Fibroblast of the aortic adventitia (primary cell): ENCODE results near the gene COL6A6. TPM values are rescaled to one million over a fixed set of nuclear protein-coding genes. Genes with fewer than 3 reads are reported as not detected.

Experiments
- DNase-seq: peaks from one replicate; pipeline ENCODE4 v3.0.0-alpha.2; 2010; ENCODE audit warnings: low read depth
- H3K4me3 ChIP-seq: 2 replicates; pipeline ENCODE4 v1.5.1; 2011; ENCODE audit warnings: low read depth, mild to moderate bottlenecking, control low read depth, low read length, moderate library complexity
- total RNA-seq: library from RNA; depleted of rRNA; stranded (reverse); fragments of >200 nt; gene quantifications from 2 replicates; pipeline ENCODE4 v1.2.3, GENCODE V29; 2012; ENCODE audit warnings: low replicate concordance
- TF ChIP-seq, protein P1 (sequence below): IDR thresholded peaks from 2 replicates; pipeline ENCODE4 v1.5.1; 2011; ENCODE audit warnings: mild to moderate bottlenecking, low read length, control low read depth, inconsistent platforms; ENCODE audit not compliant: insufficient read depth

Gene COL6A6
- total RNA-seq, 1 donor, result 20.7 TPM

DNA sequence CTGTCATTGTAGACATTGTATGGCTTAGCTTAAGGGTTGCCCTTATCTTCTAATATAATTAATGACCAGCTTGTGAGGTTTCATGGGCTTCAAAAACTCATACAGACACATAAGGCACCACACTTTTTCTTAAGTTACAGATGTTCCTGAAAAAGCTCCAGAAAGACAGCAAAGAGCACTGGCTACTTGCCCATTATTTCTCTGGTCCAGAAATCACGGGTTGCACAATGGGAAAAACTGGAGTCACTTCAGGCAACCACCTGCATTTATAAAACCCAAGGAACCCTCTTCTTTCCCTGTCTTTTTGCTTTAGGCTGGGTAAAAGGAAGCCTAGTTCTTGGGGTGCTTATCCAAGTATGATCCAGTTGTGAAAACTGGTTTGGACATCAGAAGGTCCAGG, 2.3 kb upstream of the COL6A6 start:
- no peak overlapping the region for H3K4me3 ChIP-seq
- DNase-seq, result peak; percentile 68
- TF ChIP-seq, protein P1, sequence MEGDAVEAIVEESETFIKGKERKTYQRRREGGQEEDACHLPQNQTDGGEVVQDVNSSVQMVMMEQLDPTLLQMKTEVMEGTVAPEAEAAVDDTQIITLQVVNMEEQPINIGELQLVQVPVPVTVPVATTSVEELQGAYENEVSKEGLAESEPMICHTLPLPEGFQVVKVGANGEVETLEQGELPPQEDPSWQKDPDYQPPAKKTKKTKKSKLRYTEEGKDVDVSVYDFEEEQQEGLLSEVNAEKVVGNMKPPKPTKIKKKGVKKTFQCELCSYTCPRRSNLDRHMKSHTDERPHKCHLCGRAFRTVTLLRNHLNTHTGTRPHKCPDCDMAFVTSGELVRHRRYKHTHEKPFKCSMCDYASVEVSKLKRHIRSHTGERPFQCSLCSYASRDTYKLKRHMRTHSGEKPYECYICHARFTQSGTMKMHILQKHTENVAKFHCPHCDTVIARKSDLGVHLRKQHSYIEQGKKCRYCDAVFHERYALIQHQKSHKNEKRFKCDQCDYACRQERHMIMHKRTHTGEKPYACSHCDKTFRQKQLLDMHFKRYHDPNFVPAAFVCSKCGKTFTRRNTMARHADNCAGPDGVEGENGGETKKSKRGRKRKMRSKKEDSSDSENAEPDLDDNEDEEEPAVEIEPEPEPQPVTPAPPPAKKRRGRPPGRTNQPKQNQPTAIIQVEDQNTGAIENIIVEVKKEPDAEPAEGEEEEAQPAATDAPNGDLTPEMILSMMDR, result no peak

DNA sequence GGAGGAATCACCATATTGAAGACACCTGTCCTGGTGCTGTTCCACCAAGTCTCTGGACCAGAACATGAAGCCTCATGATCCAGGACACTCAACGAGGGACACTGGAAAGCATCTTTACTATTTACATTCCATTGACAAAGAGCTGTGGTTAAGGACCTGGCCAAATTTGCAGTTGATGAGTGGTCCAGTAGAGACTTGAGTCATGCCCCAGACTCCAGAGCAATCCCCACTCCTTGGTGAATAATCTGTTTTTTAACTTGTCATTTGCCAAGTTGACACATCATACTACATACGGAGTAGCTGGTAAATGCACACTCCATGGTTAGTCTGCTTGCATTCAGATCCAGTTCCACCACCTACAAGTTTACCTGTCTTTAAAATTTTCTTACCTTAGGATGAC, 1.2 kb upstream of the COL6A6 start:
- no peak overlapping the region for H3K4me3 ChIP-seq
- peak; percentile 56 for DNase-seq
- TF ChIP-seq, protein P1, result no peak

DNA sequence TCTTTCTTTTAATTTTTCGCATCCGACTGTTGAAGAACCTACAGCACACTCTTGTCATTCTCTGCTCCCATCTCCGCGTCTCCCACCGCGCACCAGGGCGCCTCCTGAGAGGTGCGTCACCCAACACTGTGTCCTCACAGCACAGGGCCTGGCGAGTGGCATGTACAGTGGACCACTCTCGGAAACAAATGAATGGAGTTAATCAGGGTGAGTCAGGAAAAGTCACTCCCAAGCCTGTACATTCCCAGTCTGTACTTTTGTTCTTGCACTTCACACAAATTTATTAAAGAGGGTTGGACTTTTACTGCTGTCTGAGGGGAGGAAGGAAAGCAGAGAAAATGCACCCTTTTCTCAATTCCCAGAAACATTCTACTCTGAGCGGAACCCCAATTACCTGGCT, 625 bp downstream of the COL6A6 start:
- peak overlapping the region; percentile 58 for H3K4me3 ChIP-seq
- DNase-seq, result peak; percentile 57
- TF ChIP-seq, protein P1, result no peak

DNA sequence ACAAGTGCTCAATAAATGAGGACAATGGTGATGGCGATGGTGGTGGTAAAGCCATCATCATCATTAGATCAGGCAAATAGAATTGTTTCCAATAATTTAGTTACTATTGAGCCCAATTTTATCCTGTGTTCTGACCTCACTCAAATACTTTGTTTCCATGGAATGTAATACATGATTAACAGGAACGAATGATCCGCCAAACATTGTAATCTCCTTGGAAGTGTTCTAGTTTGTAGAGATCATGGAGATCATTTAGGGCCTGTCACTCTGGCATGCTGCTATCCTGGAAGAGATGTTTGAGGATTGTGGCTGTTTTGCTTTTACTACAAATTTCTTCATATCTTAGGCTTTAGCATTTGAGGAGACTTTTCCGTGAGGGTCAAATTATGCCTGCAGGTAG, 2.8 kb downstream of the COL6A6 start:
- TF ChIP-seq, protein P1, result no peak
- H3K4me3 ChIP-seq, result no peak overlapping the region
- DNase-seq, result no peak

DNA sequence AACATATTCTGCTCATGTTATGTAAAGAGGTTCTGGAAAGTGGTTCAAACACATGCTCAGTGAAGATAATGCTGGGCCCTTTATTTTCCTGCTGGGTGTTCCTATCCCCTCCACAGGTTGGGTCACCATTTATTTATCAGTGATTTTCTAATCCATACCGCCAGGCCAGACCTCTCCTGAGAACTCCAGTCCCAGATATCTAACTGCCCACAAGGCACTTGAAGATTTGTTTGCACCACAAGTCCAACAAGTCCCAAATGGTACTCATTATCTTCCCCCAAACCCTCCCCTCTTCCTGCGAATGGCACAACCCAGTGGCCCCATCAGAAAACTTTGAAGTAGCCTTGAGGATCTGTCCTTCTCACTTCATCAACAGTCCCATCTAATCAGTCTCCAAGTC, 5.4 kb downstream of the COL6A6 start:
- TF ChIP-seq, protein P1, result no peak
- no peak for DNase-seq
- no peak overlapping the region for H3K4me3 ChIP-seq

DNA sequence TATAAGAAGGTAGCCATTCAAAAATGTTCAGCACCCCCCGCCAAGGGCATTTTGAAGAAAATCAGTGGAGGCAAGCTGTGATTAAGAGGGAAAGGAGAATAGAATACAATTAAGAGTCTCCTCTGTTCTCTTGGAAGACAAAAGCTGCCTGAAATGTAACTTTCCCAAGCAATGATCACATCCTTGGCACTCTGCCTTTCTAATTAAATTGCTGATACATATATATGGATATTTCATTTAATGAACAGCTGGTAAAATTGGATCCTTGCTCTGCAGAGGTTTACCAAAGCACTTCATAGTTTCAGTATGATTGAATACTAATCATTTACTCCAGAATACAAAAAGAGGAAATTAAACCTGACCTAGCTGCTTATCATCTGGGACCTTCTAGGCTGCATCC, 10.4 kb downstream of the COL6A6 start:
- DNase-seq, result no peak
- no peak overlapping the region for H3K4me3 ChIP-seq
- TF ChIP-seq, protein P1, result no peak

DNA sequence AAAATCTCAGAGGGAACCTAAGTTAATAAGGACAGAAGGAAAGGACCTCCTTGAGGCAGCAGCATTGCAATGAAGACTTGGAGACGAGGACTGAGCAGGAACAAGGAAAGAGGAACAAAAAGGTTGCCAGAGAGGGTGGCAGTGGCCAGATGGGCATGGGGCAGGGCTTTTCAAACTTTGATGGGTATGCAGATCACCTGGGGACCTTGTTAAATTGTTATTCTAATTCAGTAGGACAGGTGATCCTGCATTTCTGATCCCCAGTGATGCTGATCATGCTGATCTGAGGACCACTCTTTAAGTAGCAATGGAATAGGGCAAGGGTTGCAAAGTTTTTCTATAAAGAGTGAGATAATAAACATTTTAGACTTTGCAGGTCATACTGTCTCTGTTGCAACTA, 11.1 kb downstream of the COL6A6 start:
- no peak for DNase-seq
- TF ChIP-seq, protein P1, result no peak
- no peak overlapping the region for H3K4me3 ChIP-seq
